Loucy (cell line): ENCODE measurements around the gene TSEN15.

Source experiments
- H2AFZ ChIP-seq: fragments of 200-600 bp; sonication (generic); 2 replicates; pipeline ENCODE4 v1.6.0; 2016; ENCODE audit warnings: antibody characterized with exemption, mild to moderate bottlenecking, low read length, moderate library complexity
- H3F3A ChIP-seq: fragments of 200-600 bp; 2 replicates; pipeline ENCODE4 v1.6.0; 2016; ENCODE audit warnings: antibody characterized with exemption, low read depth, mild to moderate bottlenecking
- H3K27me3 ChIP-seq: fragments of 200-600 bp; sonication (generic); 2 replicates; pipeline ENCODE4 v1.6.1; 2014; ENCODE audit warnings: low read length, mild to moderate bottlenecking; ENCODE audit not compliant: insufficient read depth, poor library complexity, severe bottlenecking
- H3K36me3 ChIP-seq: fragments of 200-600 bp; sonication (generic); 2 replicates; pipeline ENCODE4 v1.6.1; 2016; ENCODE audit warnings: low read length; ENCODE audit not compliant: insufficient read depth
- H3K4me1 ChIP-seq: fragments of 200-600 bp; sonication (generic); 2 replicates; pipeline ENCODE4 v1.5.1; 2014; ENCODE audit warnings: low read length, mild to moderate bottlenecking; ENCODE audit not compliant: insufficient read depth, poor library complexity, severe bottlenecking
- H3K4me2 ChIP-seq: fragments of 200-600 bp; sonication (generic); 2 replicates; pipeline ENCODE4 v1.6.0; 2014; ENCODE audit warnings: antibody characterized with exemption, low read length, low read depth, mild to moderate bottlenecking; ENCODE audit not compliant: poor library complexity, severe bottlenecking
- H3K4me3 ChIP-seq: fragments of 200-600 bp; sonication (generic); 2 replicates; pipeline ENCODE4 v1.5.1; 2014; ENCODE audit warnings: low read length, mild to moderate bottlenecking, mixed read lengths; ENCODE audit not compliant: poor library complexity, severe bottlenecking
- H3K79me2 ChIP-seq: fragments of 200-600 bp; sonication (generic); 2 replicates; pipeline ENCODE4 v1.6.1; 2014; ENCODE audit warnings: low read length; ENCODE audit not compliant: insufficient read depth
- H3K9ac ChIP-seq: fragments of 200-600 bp; sonication (generic); 2 replicates; pipeline ENCODE4 v1.6.0; 2014; ENCODE audit warnings: mild to moderate bottlenecking, low read depth, low read length, moderate library complexity; ENCODE audit not compliant: poor library complexity, severe bottlenecking
- H3K9me2 ChIP-seq: fragments of 200-600 bp; sonication (generic); replicated peaks from 2 replicates; pipeline ENCODE4 v1.6.1; 2016; ENCODE audit warnings: low read depth, low read length, mixed read lengths
- H3K9me3 ChIP-seq: fragments of 200-600 bp; sonication (generic); 2 replicates; pipeline ENCODE4 v1.6.1; 2014; ENCODE audit warnings: mild to moderate bottlenecking, antibody characterized with exemption, low read length, low read depth; ENCODE audit not compliant: insufficient read depth
- H4K20me1 ChIP-seq: fragments of 200-600 bp; sonication (generic); 2 replicates; pipeline ENCODE4 v1.6.0; 2014; ENCODE audit warnings: antibody characterized with exemption, low read length, mild to moderate bottlenecking; ENCODE audit not compliant: insufficient read depth, poor library complexity, severe bottlenecking
- EZH2phosphoT487 ChIP-seq: fragments of 200-600 bp; IDR thresholded peaks from 2 replicates; pipeline ENCODE4 v1.6.1; 2018; ENCODE audit warnings: antibody characterized with exemption, mild to moderate bottlenecking, moderate library complexity, borderline replicate concordance
- TF ChIP-seq, protein P1 (sequence below): fragments of 200-600 bp; sonication (generic); conservative IDR thresholded peaks from 2 replicates; pipeline ENCODE4 v1.5.1; 2014; ENCODE audit warnings: mild to moderate bottlenecking, antibody characterized with exemption, low read length

Gene TSEN15

DNA sequence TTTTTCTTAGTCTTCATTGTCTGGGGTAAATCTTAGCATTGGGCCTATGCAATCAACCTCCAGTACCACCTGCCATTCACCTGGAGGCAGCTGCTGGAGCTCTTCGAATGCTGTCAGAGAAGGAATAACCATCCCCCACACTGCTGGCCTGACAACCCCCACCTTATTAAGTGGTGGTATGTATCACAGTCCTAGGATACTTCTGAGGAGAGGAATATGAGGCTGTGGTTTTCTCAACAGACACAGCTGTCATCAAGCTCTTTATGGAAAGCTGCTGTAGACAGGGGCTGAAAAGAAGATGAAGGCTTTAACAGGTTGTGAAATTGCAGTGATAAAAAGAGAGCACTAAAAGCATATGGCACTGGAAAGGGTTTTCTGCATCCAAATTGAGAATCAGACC, 61.7 kb downstream of the TSEN15 start:
- H2AFZ ChIP-seq: no peak overlapping the region
- H3K4me3 ChIP-seq: no peak overlapping the region
- H3K9me2 ChIP-seq: no peaks in the 10 kb centered on the region
- no peak overlapping the region for H3K9ac ChIP-seq
- no peaks in the 10 kb centered on the region for H3K4me1 ChIP-seq
- no peaks in the 10 kb centered on the region for H3F3A ChIP-seq
- TF ChIP-seq, protein P1, sequence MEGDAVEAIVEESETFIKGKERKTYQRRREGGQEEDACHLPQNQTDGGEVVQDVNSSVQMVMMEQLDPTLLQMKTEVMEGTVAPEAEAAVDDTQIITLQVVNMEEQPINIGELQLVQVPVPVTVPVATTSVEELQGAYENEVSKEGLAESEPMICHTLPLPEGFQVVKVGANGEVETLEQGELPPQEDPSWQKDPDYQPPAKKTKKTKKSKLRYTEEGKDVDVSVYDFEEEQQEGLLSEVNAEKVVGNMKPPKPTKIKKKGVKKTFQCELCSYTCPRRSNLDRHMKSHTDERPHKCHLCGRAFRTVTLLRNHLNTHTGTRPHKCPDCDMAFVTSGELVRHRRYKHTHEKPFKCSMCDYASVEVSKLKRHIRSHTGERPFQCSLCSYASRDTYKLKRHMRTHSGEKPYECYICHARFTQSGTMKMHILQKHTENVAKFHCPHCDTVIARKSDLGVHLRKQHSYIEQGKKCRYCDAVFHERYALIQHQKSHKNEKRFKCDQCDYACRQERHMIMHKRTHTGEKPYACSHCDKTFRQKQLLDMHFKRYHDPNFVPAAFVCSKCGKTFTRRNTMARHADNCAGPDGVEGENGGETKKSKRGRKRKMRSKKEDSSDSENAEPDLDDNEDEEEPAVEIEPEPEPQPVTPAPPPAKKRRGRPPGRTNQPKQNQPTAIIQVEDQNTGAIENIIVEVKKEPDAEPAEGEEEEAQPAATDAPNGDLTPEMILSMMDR: no peak
- no peak for TF ChIP-seq EZH2phosphoT487
- no peaks in the 10 kb centered on the region for H3K36me3 ChIP-seq
- H3K27me3 ChIP-seq: no peaks in the 10 kb centered on the region
- no peaks in the 10 kb centered on the region for H3K79me2 ChIP-seq
- H4K20me1 ChIP-seq: no peaks in the 10 kb centered on the region
- H3K4me2 ChIP-seq: no peak overlapping the region
- no peaks in the 10 kb centered on the region for H3K9me3 ChIP-seq

DNA sequence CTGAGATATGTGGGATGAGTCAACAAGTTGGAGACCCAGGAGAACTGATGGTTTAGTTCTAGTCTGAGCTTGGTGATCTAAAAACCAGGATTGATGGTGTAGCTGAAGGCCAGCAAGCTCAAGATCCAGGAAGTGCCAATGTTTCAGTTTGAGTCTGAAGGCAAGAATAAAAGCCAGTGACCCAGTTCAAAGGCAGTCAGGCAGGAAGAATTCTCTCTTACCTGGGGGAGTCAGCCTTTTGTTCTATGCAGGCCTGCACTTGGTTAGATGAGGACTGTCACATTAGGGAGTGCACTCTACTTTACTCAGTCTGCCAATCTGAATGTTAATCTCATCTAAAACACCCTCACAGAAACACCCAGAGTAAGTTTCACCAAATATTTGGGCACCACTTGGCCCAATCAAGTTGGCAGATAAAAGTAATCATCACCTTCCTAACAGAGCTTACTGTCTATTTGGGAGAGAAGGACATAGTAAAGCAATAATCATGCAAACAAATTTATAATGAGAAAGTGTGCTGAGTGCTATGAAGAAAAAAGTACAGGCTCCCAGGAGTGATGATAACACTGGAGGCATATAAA, 63.4 kb downstream of the TSEN15 start:
- Histone ChIP-seq H3K9me3 (no peaks in the 10 kb centered on the region), H3K4me1 (no peaks in the 10 kb centered on the region), H3K4me3 (no peak overlapping the region), H3K79me2 (no peaks in the 10 kb centered on the region), H3K9ac (no peak overlapping the region), H2AFZ (no peak overlapping the region), H3F3A (no peaks in the 10 kb centered on the region), H4K20me1 (no peaks in the 10 kb centered on the region), H3K27me3 (no peaks in the 10 kb centered on the region), H3K4me2 (no peak overlapping the region), H3K36me3 (no peaks in the 10 kb centered on the region), H3K9me2 (no peaks in the 10 kb centered on the region)
- TF ChIP-seq, protein P1: no peak
- TF ChIP-seq EZH2phosphoT487: no peak

DNA sequence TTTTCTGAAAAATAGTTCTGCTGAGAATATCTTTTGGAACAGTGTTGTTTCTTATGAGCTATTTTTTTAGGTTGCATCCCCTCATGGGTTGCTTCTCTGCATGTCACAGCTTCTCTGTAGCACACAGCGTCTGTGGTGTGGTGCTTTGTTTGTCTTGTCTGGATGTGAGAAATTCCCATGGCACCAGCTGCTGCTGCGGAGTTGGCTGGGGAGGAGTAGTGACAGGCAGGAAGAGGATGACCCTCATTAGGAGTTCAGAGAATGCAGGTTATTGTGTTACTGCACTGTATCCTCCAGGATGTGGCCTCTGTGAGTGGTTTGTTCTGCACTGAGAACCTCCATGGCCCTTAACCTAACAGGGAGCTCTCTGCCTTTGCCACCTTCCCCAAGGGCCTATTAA, 64.8 kb downstream of the TSEN15 start:
- H3K9me3 ChIP-seq: no peaks in the 10 kb centered on the region
- 0 out of 2 replicates have a peak, but pooled peaks cover 3% of the 10 kb centered on the region for H3K9me2 ChIP-seq
- H4K20me1 ChIP-seq: no peaks in the 10 kb centered on the region
- H3K9ac ChIP-seq: no peak overlapping the region
- TF ChIP-seq, protein P1: no peak
- TF ChIP-seq EZH2phosphoT487: no peak
- no peak overlapping the region for H2AFZ ChIP-seq
- H3K27me3 ChIP-seq: no peaks in the 10 kb centered on the region
- no peaks in the 10 kb centered on the region for H3F3A ChIP-seq
- no peak overlapping the region for H3K4me2 ChIP-seq
- H3K36me3 ChIP-seq: no peaks in the 10 kb centered on the region
- no peaks in the 10 kb centered on the region for H3K79me2 ChIP-seq
- no peaks in the 10 kb centered on the region for H3K4me1 ChIP-seq
- no peak overlapping the region for H3K4me3 ChIP-seq
